PC-3 (cell line): Measurements from ENCODE around the gene MRAP. TPM values are rescaled to one million over a fixed set of nuclear protein-coding genes. Genes with fewer than 3 reads are reported as not detected.

ENCODE experiments used
- ATAC-seq: fragments of 200-7000 bp; cut with Tn5 transposase; 2 replicates; pipeline ENCODE4 v1.9.1; 2020; ENCODE audit warnings: mild to moderate bottlenecking, moderate library complexity
- BruUV-seq: library from RNA; stranded (reverse); fragments of 400-500 nt; replicated peaks from 2 replicates; lab custom pipeline; 2021; lab: Mats Ljungman, UMichigan
- CTCF ChIA-PET: fragments of 300-600 bp; sonication (Branson Sonifier 250); formaldehyde crosslinking; loops from one replicate; lab custom pipeline; 2022; ENCODE audit warnings: antibody characterized with exemption; lab: Charles Lee
- POLR2A ChIA-PET: fragments of 300-600 bp; sonication (Branson Sonifier 250); formaldehyde crosslinking; loops from one replicate; lab custom pipeline; 2022; ENCODE audit warnings: antibody characterized with exemption; ENCODE audit not compliant: unreplicated experiment; lab: Charles Lee
- DNase-seq: peaks from one replicate; pipeline ENCODE4 v3.0.0-alpha.2; 2015
- H2AFZ ChIP-seq: fragments of 300-600 bp; sonication (generic); 2 replicates; pipeline ENCODE4 v1.6.0; 2016; ENCODE audit warnings: antibody characterized with exemption, low read length
- H3F3A ChIP-seq: fragments of 300-600 bp; sonication (generic); one replicate; pipeline ENCODE4 v1.6.0; 2017; ENCODE audit warnings: antibody characterized with exemption, low read length, control low read depth, mild to moderate bottlenecking; ENCODE audit not compliant: unreplicated experiment
- H3K27ac ChIP-seq: fragments of 300-600 bp; sonication (generic); 2 replicates; pipeline ENCODE4 v1.5.1; 2016; ENCODE audit warnings: mild to moderate bottlenecking, low read length
- H3K27me3 ChIP-seq: fragments of 300-600 bp; sonication (generic); 2 replicates; pipeline ENCODE4 v1.6.1; 2016; ENCODE audit warnings: low read length, mixed read lengths
- H3K36me3 ChIP-seq: fragments of 300-600 bp; sonication (generic); 2 replicates; pipeline ENCODE4 v1.6.1; 2016; ENCODE audit warnings: low read depth, mixed run types, low read length, mixed read lengths
- H3K4me1 ChIP-seq: fragments of 300-600 bp; sonication (generic); 2 replicates; pipeline ENCODE4 v1.5.1; 2016; ENCODE audit warnings: low read length; ENCODE audit not compliant: insufficient read depth
- H3K4me2 ChIP-seq: fragments of 300-600 bp; sonication (generic); 2 replicates; pipeline ENCODE4 v1.6.0; 2016; ENCODE audit warnings: low read length
- H3K4me3 ChIP-seq: fragments of 300-600 bp; sonication (generic); 2 replicates; pipeline ENCODE4 v1.5.1; 2016; ENCODE audit warnings: mild to moderate bottlenecking, low read length, mixed read lengths
- H3K79me2 ChIP-seq: fragments of 300-600 bp; sonication (generic); 2 replicates; pipeline ENCODE4 v1.6.1; 2017; ENCODE audit warnings: low read length, mixed read lengths
- H3K9ac ChIP-seq: fragments of 300-600 bp; sonication (generic); 2 replicates; pipeline ENCODE4 v1.6.0; 2016; ENCODE audit warnings: mild to moderate bottlenecking, low read length
- H3K9me2 ChIP-seq: fragments of 300-600 bp; sonication (generic); replicated peaks from 2 replicates; pipeline ENCODE4 v1.6.1; 2016; ENCODE audit warnings: mixed run types, low read length, mixed read lengths
- H3K9me3 ChIP-seq: fragments of 300-600 bp; sonication (generic); 2 replicates; pipeline ENCODE4 v1.6.1; 2016; ENCODE audit warnings: low read length, mixed read lengths
- H4K20me1 ChIP-seq: fragments of 300-600 bp; sonication (generic); 2 replicates; pipeline ENCODE4 v1.6.1; 2016; ENCODE audit warnings: low read length, mixed read lengths
- CTCF ChIP-seq: fragments of 300-600 bp; sonication (generic); conservative IDR thresholded peaks from 2 replicates; pipeline ENCODE4 v1.5.1; 2017; ENCODE audit warnings: antibody characterized with exemption, low read depth, mild to moderate bottlenecking, low read length
- EZH2 ChIP-seq: fragments of 300-600 bp; sonication (generic); IDR thresholded peaks from one replicate; pipeline ENCODE4 v1.6.1; 2017; ENCODE audit warnings: antibody characterized with exemption, mild to moderate bottlenecking, low read length; ENCODE audit not compliant: unreplicated experiment
- EZH2phosphoT487 ChIP-seq: fragments of 300-600 bp; sonication (generic); IDR thresholded peaks from 2 replicates; pipeline ENCODE4 v1.6.1; 2018; ENCODE audit warnings: mild to moderate bottlenecking, antibody characterized with exemption, low read length, borderline replicate concordance
- intact Hi-C: fragments of 100-400 bp; cut with micrococcal nuclease; formaldehyde crosslinking; loops from 2 replicates; pipeline ENCODE4 v1.9.0; 2023
- total RNA-seq: library from RNA; depleted of rRNA; stranded (reverse); fragments of >200 nt; gene quantifications from 2 replicates; pipeline ENCODE4 v1.2.3, GENCODE V29; 2014

Gene MRAP
- total RNA-seq, 1 experiment from 2014 or later: not detected

GRCh38 chr21:32252136-32252535 is 46.5 kb upstream of the MRAP start:
- H3K27me3 ChIP-seq: peaks cover 67% of the 10 kb centered on the region
- H3K4me3 ChIP-seq: no peak overlapping the region
- H3K4me2 ChIP-seq: no peak overlapping the region
- no peak overlapping the region for H3K27ac ChIP-seq
- no peaks in the 10 kb centered on the region for H3F3A ChIP-seq
- no peak for DNase-seq
- no peaks in the 10 kb centered on the region for H3K36me3 ChIP-seq
- no peak for TF ChIP-seq EZH2
- ChIA-PET CTCF (no interaction called here), POLR2A (no interaction called here)
- H3K4me1 ChIP-seq: peaks cover 5% of the 10 kb centered on the region; the same call in 1 of the 2 replicates
- H3K79me2 ChIP-seq: no peaks in the 10 kb centered on the region
- intact Hi-C loops: no loop called here
- H3K9me3 ChIP-seq: no peaks in the 10 kb centered on the region
- no peaks in the 10 kb centered on the region for H3K9me2 ChIP-seq
- H4K20me1 ChIP-seq: no peaks in the 10 kb centered on the region
- no peak overlapping the region for H2AFZ ChIP-seq
- ATAC-seq: no peak
- no peak overlapping the region for H3K9ac ChIP-seq
- no TSS peak for BruUV-seq

- Histone ChIP-seq H3K4me3 (no peak overlapping the region), H3K27me3 (peaks cover 56% of the 10 kb centered on the region), H4K20me1 (no peaks in the 10 kb centered on the region), H3K4me1 (peaks cover 14% of the 10 kb centered on the region), H3K9me2 (no peaks in the 10 kb centered on the region), H3K9ac (no peak overlapping the region), H3F3A (no peaks in the 10 kb centered on the region), H3K36me3 (no peaks in the 10 kb centered on the region), H2AFZ (no peak overlapping the region), H3K9me3 (no peaks in the 10 kb centered on the region), H3K79me2 (no peaks in the 10 kb centered on the region), H3K27ac (no peak overlapping the region), H3K4me2 (no peak overlapping the region)
- no peak for ATAC-seq
- intact Hi-C loops: no loop called here
- no TSS peak for BruUV-seq
- ChIA-PET POLR2A (no interaction called here), CTCF (no interaction called here)
- TF ChIP-seq CTCF (no peak), EZH2phosphoT487 (no peak), EZH2 (no peak)
- no peak for DNase-seq
These were observed 45.4 kb upstream of the MRAP start for GRCh38 chr21:32253215-32253641.

GRCh38 chr21:32256251-32256650 is 42.4 kb upstream of the MRAP start:
- H3K4me3 ChIP-seq: no peak overlapping the region
- DNase-seq (no peak), ATAC-seq (no peak)
- ChIA-PET CTCF (interaction anchor here (0.7 kb wide), 1 partner anchor 74 kb away, joined by 4 read pairs; no protein-coding TSS in a partner anchor), POLR2A (no interaction called here)
- TF ChIP-seq CTCF (no peak), EZH2phosphoT487 (no peak), EZH2 (no peak)
- no peaks in the 10 kb centered on the region for H3K9me2 ChIP-seq
- H3K27me3 ChIP-seq: peaks cover 26% of the 10 kb centered on the region
- no peaks in the 10 kb centered on the region for H3K9me3 ChIP-seq
- H3K4me2 ChIP-seq: no peak overlapping the region
- H2AFZ ChIP-seq: no peak overlapping the region
- no TSS peak for BruUV-seq
- peaks cover 14% of the 10 kb centered on the region for H3K4me1 ChIP-seq
- intact Hi-C loops: no loop called here
- no peak overlapping the region for H3K9ac ChIP-seq
- H3F3A ChIP-seq: no peaks in the 10 kb centered on the region
- no peak overlapping the region for H3K27ac ChIP-seq
- no peaks in the 10 kb centered on the region for H4K20me1 ChIP-seq
- no peaks in the 10 kb centered on the region for H3K79me2 ChIP-seq
- H3K36me3 ChIP-seq: no peaks in the 10 kb centered on the region
